Endothelial cell of umbilical vein (primary cell): Measurements from ENCODE around the gene FABP1. TPM values are rescaled to one million over a fixed set of nuclear protein-coding genes. Genes with fewer than 3 reads are reported as not detected.

ENCODE experiments used
- BruUV-seq: library from RNA; stranded (reverse); fragments of 400-500 nt; replicated peaks from 2 replicates; lab custom pipeline; 2021; lab: Mats Ljungman, UMichigan
- CTCF ChIA-PET: fragments of 300-600, 350-600 bp; sonication (Branson Sonifier 250); formaldehyde crosslinking; loops from one replicate; lab custom pipeline; 2021; ENCODE audit warnings: antibody characterized with exemption, inconsistent platforms; lab: Charles Lee
- POLR2A ChIA-PET: fragments of 300-600, 350-600 bp; sonication (Branson Sonifier 250); formaldehyde crosslinking; loops from one replicate; lab custom pipeline; 2021; ENCODE audit warnings: antibody characterized with exemption, inconsistent platforms; lab: Charles Lee
- DNase-seq: peaks from one replicate; pipeline ENCODE4 v3.0.0-alpha.2; 2011; ENCODE audit warnings: low read depth, low spot score
- FAIRE-seq: peaks from 2 replicates; lab custom pipeline; 2011; peaks lifted over from hg19 to GRCh38; lab: Jason Lieb, UNC
- H2AFZ ChIP-seq: 2 replicates; pipeline ENCODE4 v1.6.0; 2012; ENCODE audit warnings: low read depth, low read length, control low read depth, inconsistent platforms
- H3K27ac ChIP-seq: 2 replicates; pipeline ENCODE4 v1.5.1; 2011; ENCODE audit warnings: low read depth, mild to moderate bottlenecking, control low read depth, low read length, moderate library complexity; ENCODE audit not compliant: insufficient read depth
- H3K27me3 ChIP-seq, 2 experiments: 2 replicates each; pipeline versions ENCODE4 v1.6.0 to v1.6.1; 2011; ENCODE audit warnings: low read length in 2 of 2, mixed read lengths in 1 of 2; ENCODE audit not compliant: control insufficient read depth in 2 of 2, insufficient read depth in 2 of 2
- H3K36me3 ChIP-seq, 2 experiments: 2 replicates in 1 of 2; 3 replicates in 1 of 2; pipeline ENCODE4 v1.5.1; 2011; ENCODE audit warnings: low read length in 2 of 2, mild to moderate bottlenecking in 1 of 2, moderate library complexity in 1 of 2; ENCODE audit not compliant: control insufficient read depth in 2 of 2, insufficient read depth in 2 of 2; ENCODE audit errors: extremely low read depth in 1 of 2
- H3K4me1 ChIP-seq: 3 replicates; pipeline ENCODE4 v1.5.1; 2011; ENCODE audit warnings: mild to moderate bottlenecking, low read length; ENCODE audit not compliant: control insufficient read depth, insufficient read depth; ENCODE audit errors: extremely low read depth
- H3K4me2 ChIP-seq: 2 replicates; pipeline ENCODE4 v1.6.1; 2011; ENCODE audit warnings: low read length, control low read depth, mixed read lengths; ENCODE audit not compliant: insufficient read depth
- H3K4me3 ChIP-seq, 3 experiments: fragments of 200-600 bp in 1 of 3; sonication (generic), shearing (Covaris generic) in 1 of 3; replicated peaks in 1 of 3; 2 replicates each; pipeline ENCODE4 v1.5.1; 2011 to 2016; ENCODE audit warnings: control low read depth in 3 of 3, low read length in 3 of 3, mild to moderate bottlenecking in 2 of 3, inconsistent platforms in 1 of 3, low read depth in 1 of 3, moderate library complexity in 1 of 3; ENCODE audit not compliant: insufficient read depth in 1 of 3
- H3K79me2 ChIP-seq: 2 replicates; pipeline ENCODE4 v1.6.0; 2012; ENCODE audit warnings: low read length, inconsistent platforms; ENCODE audit not compliant: control insufficient read depth, insufficient read depth
- H3K9ac ChIP-seq: replicated peaks from 2 replicates; pipeline ENCODE3; 2011; ENCODE audit warnings: low read length, control low read depth; ENCODE audit not compliant: insufficient read depth; ENCODE audit errors: extremely low read depth
- H3K9me1 ChIP-seq: replicated peaks from 3 replicates; pipeline ENCODE4 v1.6.0; 2011; ENCODE audit warnings: mild to moderate bottlenecking, low read length; ENCODE audit not compliant: control insufficient read depth, insufficient read depth; ENCODE audit errors: extremely low read depth
- H3K9me3 ChIP-seq: replicated peaks from 2 replicates; pipeline ENCODE4 v1.5.1; 2012; ENCODE audit warnings: low read length, inconsistent platforms; ENCODE audit not compliant: control insufficient read depth, insufficient read depth
- H4K20me1 ChIP-seq: replicated peaks from 2 replicates; pipeline ENCODE3; 2011; ENCODE audit warnings: mild to moderate bottlenecking, low read length; ENCODE audit not compliant: control insufficient read depth, insufficient read depth; ENCODE audit errors: extremely low read depth
- CTCF ChIP-seq, 2 donors: IDR thresholded peaks; 1 replicate in 1 of 2; 2 replicates in 1 of 2; pipeline ENCODE4 v1.5.1; 2011; ENCODE audit warnings: low read length in 2 of 2, mild to moderate bottlenecking in 2 of 2, moderate library complexity in 2 of 2, control low read depth in 1 of 2, inconsistent platforms in 1 of 2, low read depth in 1 of 2; ENCODE audit not compliant: insufficient read depth in 1 of 2; ENCODE audit errors: extremely low read depth in 1 of 2
- EZH2 ChIP-seq: IDR thresholded peaks from 2 replicates; pipeline ENCODE4 v1.6.1; 2012; ENCODE audit warnings: borderline replicate concordance, low read depth, mild to moderate bottlenecking, moderate library complexity, low read length, inconsistent platforms; ENCODE audit not compliant: severe bottlenecking
- FOS ChIP-seq: IDR thresholded peaks from 2 replicates; pipeline ENCODE4 v1.6.1; 2011; ENCODE audit warnings: mild to moderate bottlenecking, low read length, moderate library complexity, borderline replicate concordance; ENCODE audit not compliant: insufficient read depth
- GATA2 ChIP-seq: IDR thresholded peaks from 2 replicates; pipeline ENCODE4 v1.7.0; 2011; ENCODE audit warnings: low read depth, mild to moderate bottlenecking, moderate library complexity, mixed read lengths, low read length; ENCODE audit not compliant: insufficient read length, insufficient read depth
- JUN ChIP-seq: IDR thresholded peaks from 2 replicates; pipeline ENCODE4 v1.6.1; 2011; ENCODE audit warnings: borderline replicate concordance, low read depth; ENCODE audit not compliant: insufficient read length, insufficient read depth
- MAX ChIP-seq: IDR thresholded peaks from 2 replicates; pipeline ENCODE4 v1.6.1; 2011; ENCODE audit not compliant: insufficient read depth, insufficient read length
- MYC ChIP-seq: IDR thresholded peaks from one replicate; pipeline ENCODE4 v1.6.1; 2011; ENCODE audit warnings: mild to moderate bottlenecking, low read depth, low read length
- POLR2A ChIP-seq: IDR thresholded peaks from 2 replicates; pipeline ENCODE4 v1.6.1; 2012; ENCODE audit warnings: low read depth, mild to moderate bottlenecking, control low read depth, low read length
- POLR2AphosphoS5 ChIP-seq: IDR thresholded peaks from 2 replicates; pipeline ENCODE4 v1.6.1; 2012; ENCODE audit warnings: low read depth, mild to moderate bottlenecking, control low read depth, low read length, moderate library complexity; ENCODE audit not compliant: insufficient read depth
- dilution Hi-C: fragments of 300-500 bp; cut with MboI; formaldehyde crosslinking; loops from one replicate; pipeline ENCODE4 v1.15.0; 2019; ENCODE audit warnings: low sequenced_read_pairs; ENCODE audit not compliant: extremely low pct_ligation_motif_present
- intact Hi-C: fragments of 100-400 bp; cut with micrococcal nuclease; formaldehyde crosslinking; loops from one replicate; pipeline ENCODE4 v1.10.0; 2022
- polyA plus RNA-seq, 4 experiments: library from polyadenylated mRNA; depleted of rRNA in 3 of 4; stranded (reverse) in 3 of 4; unstranded in 1 of 4; fragments of >200 nt; gene quantifications; 2 replicates each; pipeline versions ENCODE4 v1.2.1 to v1.2.3, GENCODE V29; 2011 to 2012; ENCODE audit warnings: missing spikeins in 1 of 4
- total RNA-seq: library from RNA; stranded (reverse); gene quantifications from 2 replicates; pipeline ENCODE4 v1.2.3, GENCODE V29; 2021

The FABP1 gene
- total and polyA plus RNA-seq, 2 donors (not counting 3 experiments of a cell fraction or from before 2014, with no cell fraction given) = not detected

GRCh38 chr2:88100489-88100858 is 27.4 kb downstream of the FABP1 start:
- ChIA-PET POLR2A (no interaction called here), CTCF (interaction anchor here (0.9 to 1.5 kb wide), 3 partner anchors 8 to 60 kb away, joined by 3 to 4 read pairs (median 3); no protein-coding TSS in a partner anchor)
- Histone ChIP-seq H3K9ac (no peak overlapping the region), H3K27ac (no peak overlapping the region), H3K4me3 (no peak overlapping the region), H3K79me2 (no peaks in the 10 kb centered on the region), H3K4me1 (no peaks in the 10 kb centered on the region), H3K36me3 (no peaks in the 10 kb centered on the region), H4K20me1 (no peaks in the 10 kb centered on the region), H2AFZ (no peak overlapping the region), H3K4me2 (no peak overlapping the region), H3K27me3 (no peaks in the 10 kb centered on the region), H3K9me1 (no peaks in the 10 kb centered on the region), H3K9me3 (no peaks in the 10 kb centered on the region)
- intact Hi-C loops (no loop called here), dilution Hi-C loops (no loop called here)
- TF ChIP-seq MYC (no peak), JUN (no peak), CTCF (IDR thresholded peaks at IDR 0.05; ENCODE audit: extremely low read depth in 1 of 2, insufficient read depth in 1 of 2, low read depth in 1 of 2, low read length in 2 of 2) (no peak), POLR2A (no peak), GATA2 (no peak), MAX (no peak), POLR2AphosphoS5 (no peak), EZH2 (no peak), FOS (no peak)
- no TSS peak for BruUV-seq
- DNase-seq = no peak
- no peak for FAIRE-seq
